ENCODE measurements around the gene SVOPL.

Gene SVOPL

DNA sequence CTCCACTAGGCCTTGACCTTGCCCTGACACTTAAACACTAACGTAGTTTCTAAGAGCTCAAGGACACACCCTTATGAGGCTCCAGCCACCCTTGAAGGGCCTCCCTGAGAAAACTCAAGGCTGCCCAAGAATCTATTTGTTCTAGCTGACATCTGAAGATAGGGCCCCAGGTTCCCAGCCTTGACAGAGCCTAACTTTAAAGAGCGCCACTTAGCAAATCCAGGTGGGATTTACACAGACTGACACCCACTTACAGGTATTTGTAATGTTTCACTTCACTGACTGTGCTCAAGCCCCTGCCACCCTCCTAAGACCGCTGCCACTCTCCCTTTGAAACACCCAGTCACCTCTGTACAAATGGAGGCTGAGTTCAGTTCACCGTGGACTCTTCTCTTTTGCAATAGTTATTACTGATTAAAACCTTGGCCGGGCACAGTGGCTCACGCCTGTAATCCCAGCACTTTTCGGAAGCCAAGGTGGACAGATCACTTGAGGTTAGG, 90.4 kb downstream of the SVOPL start:
- TF ChIP-seq, protein P1, sequence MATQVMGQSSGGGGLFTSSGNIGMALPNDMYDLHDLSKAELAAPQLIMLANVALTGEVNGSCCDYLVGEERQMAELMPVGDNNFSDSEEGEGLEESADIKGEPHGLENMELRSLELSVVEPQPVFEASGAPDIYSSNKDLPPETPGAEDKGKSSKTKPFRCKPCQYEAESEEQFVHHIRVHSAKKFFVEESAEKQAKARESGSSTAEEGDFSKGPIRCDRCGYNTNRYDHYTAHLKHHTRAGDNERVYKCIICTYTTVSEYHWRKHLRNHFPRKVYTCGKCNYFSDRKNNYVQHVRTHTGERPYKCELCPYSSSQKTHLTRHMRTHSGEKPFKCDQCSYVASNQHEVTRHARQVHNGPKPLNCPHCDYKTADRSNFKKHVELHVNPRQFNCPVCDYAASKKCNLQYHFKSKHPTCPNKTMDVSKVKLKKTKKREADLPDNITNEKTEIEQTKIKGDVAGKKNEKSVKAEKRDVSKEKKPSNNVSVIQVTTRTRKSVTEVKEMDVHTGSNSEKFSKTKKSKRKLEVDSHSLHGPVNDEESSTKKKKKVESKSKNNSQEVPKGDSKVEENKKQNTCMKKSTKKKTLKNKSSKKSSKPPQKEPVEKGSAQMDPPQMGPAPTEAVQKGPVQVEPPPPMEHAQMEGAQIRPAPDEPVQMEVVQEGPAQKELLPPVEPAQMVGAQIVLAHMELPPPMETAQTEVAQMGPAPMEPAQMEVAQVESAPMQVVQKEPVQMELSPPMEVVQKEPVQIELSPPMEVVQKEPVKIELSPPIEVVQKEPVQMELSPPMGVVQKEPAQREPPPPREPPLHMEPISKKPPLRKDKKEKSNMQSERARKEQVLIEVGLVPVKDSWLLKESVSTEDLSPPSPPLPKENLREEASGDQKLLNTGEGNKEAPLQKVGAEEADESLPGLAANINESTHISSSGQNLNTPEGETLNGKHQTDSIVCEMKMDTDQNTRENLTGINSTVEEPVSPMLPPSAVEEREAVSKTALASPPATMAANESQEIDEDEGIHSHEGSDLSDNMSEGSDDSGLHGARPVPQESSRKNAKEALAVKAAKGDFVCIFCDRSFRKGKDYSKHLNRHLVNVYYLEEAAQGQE (IDR thresholded peaks at IDR 0.05; ENCODE audit: low read depth), result no peak
- TF ChIP-seq CREB1 (IDR thresholded peaks at IDR 0.05; ENCODE audit: low read depth) (no peak), TEAD4 (IDR thresholded peaks at IDR 0.05) (no peak), YY1 (IDR thresholded peaks at IDR 0.05; ENCODE audit: low read depth) (no peak), ZBTB7A (IDR thresholded peaks at IDR 0.05; ENCODE audit: low read depth) (no peak), CEBPB (IDR thresholded peaks at IDR 0.05) (no peak)

DNA sequence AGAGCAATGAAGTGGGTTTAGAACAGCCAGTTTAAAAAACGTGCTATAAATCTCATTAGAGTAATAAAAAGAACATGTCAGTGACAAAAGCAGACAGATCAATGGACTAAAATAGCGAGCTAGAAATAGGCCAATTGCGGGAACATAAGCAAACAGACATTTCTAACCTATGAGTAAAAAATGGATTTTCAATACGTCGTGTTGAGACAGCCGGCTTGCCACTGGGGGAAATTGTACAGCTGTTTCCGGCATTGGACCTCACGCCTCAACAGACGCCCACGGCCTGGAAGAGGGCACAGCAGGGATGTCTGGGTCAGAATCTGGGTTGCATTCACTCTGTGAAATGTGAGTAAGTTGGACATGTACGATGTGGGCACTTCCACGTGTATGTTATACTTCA, 92.9 kb downstream of the SVOPL start:
- TF ChIP-seq YY1 (IDR thresholded peaks at IDR 0.05; ENCODE audit: low read depth) (no peak), EP300 (IDR thresholded peaks at IDR 0.05; ENCODE audit: borderline replicate concordance) (no peak)

DNA sequence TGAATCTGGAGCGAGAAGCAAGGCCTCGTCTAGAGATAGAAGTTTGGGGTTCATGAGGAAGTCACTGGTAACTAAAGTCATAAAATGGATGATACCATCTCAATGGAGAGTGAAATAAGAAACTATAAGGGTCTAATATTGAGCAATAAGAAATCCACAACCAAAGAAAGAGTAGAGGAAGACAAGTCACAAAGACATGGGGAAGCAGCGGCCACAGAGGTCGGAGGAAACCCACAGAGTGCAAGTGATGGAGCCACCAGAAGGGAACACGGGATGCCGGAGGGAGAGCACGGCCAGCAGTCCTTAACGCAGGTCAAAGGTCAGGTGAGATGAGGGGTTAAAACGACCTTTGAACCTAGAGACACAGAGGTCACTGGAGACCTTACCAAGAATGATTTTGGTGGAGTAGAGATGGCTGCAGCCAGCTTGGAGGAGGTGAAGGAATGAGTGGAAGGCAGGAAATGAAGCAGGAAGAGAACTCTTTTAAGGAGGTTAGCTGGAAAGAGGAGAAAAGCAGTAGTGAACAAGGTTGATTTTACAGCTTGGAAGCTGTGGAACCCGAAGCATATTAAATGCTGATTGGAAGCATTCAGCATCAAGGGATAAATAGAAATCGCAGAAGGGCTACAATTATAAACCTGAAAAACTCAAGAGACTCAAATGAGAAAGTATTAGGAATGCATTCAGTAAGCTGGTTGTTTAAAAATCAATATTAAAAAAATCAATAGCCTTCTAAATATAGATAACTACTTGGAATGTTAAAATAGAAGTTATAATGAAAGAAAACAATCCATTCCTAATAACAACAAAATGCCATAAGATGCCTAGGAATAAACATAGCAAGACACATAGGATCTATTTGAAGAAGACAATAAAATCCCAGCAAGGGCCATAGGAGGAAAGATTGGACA, 93.7 kb downstream of the SVOPL start:
- TF ChIP-seq, protein P2, sequence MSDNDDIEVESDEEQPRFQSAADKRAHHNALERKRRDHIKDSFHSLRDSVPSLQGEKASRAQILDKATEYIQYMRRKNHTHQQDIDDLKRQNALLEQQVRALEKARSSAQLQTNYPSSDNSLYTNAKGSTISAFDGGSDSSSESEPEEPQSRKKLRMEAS (IDR thresholded peaks at IDR 0.05), result no peak
- no peak for TF ChIP-seq CEBPB (IDR thresholded peaks at IDR 0.05)
- TF ChIP-seq TEAD4 (IDR thresholded peaks at IDR 0.05), result no peak
- no peak for TF ChIP-seq CREB1 (IDR thresholded peaks at IDR 0.05; ENCODE audit: low read depth)
- TF ChIP-seq TAF1 (IDR thresholded peaks at IDR 0.05; ENCODE audit: low read depth), result no peak
- no peak for TF ChIP-seq YY1 (IDR thresholded peaks at IDR 0.05; ENCODE audit: low read depth)
- no peak for TF ChIP-seq RAD21 (IDR thresholded peaks at IDR 0.05; ENCODE audit: low read depth)
- no peak for TF ChIP-seq ZBTB7A (IDR thresholded peaks at IDR 0.05; ENCODE audit: low read depth)
- no peak for TF ChIP-seq TCF12 (IDR thresholded peaks at IDR 0.05; ENCODE audit: low read depth)
- TF ChIP-seq FOXM1 (IDR thresholded peaks at IDR 0.05; ENCODE audit: borderline replicate concordance, low read depth), result no peak
- TF ChIP-seq EGR1 (IDR thresholded peaks at IDR 0.05), result no peak
- TF ChIP-seq EP300 (IDR thresholded peaks at IDR 0.05; ENCODE audit: borderline replicate concordance), result no peak
- TF ChIP-seq, protein P3, sequence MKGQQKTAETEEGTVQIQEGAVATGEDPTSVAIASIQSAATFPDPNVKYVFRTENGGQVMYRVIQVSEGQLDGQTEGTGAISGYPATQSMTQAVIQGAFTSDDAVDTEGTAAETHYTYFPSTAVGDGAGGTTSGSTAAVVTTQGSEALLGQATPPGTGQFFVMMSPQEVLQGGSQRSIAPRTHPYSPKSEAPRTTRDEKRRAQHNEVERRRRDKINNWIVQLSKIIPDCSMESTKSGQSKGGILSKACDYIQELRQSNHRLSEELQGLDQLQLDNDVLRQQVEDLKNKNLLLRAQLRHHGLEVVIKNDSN (IDR thresholded peaks at IDR 0.05), result no peak
- TF ChIP-seq, protein P1 (IDR thresholded peaks at IDR 0.05; ENCODE audit: low read depth), result no peak
- TF ChIP-seq NFIC (IDR thresholded peaks at IDR 0.05), result no peak

DNA sequence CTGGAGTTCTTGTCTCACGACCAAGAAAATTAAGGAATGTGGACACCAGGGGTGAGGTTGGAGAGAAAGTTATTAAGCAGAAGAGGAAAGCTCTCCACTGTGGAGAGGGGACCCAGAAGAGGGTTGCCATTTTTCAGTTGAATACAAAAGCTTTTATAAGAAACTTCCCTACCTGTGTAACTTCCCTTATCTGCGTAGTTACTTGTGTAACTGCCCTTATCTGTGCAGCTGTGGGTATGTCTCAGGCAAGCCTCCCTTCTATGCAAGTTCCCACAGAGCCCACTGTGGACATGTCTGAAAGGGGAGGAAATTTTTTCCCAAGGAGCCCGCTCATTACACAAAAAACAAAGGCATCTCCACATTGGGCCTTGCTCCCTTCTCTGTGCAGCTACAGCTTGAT, 94.9 kb downstream of the SVOPL start:
- TF ChIP-seq TAF1 (IDR thresholded peaks at IDR 0.05; ENCODE audit: low read depth) (no peak), CEBPB (IDR thresholded peaks at IDR 0.05) (no peak), TEAD4 (IDR thresholded peaks at IDR 0.05) (no peak), ZBTB7A (IDR thresholded peaks at IDR 0.05; ENCODE audit: low read depth) (no peak), YY1 (IDR thresholded peaks at IDR 0.05; ENCODE audit: low read depth) (no peak), EP300 (IDR thresholded peaks at IDR 0.05; ENCODE audit: borderline replicate concordance) (no peak), EGR1 (IDR thresholded peaks at IDR 0.05) (no peak), TCF12 (IDR thresholded peaks at IDR 0.05; ENCODE audit: low read depth) (no peak), CREB1 (IDR thresholded peaks at IDR 0.05; ENCODE audit: low read depth) (no peak), RAD21 (IDR thresholded peaks at IDR 0.05; ENCODE audit: low read depth) (no peak), FOXM1 (IDR thresholded peaks at IDR 0.05; ENCODE audit: borderline replicate concordance, low read depth) (no peak)
- TF ChIP-seq, protein P1 (IDR thresholded peaks at IDR 0.05; ENCODE audit: low read depth), result no peak
- TF ChIP-seq, protein P2 (IDR thresholded peaks at IDR 0.05), result no peak
- TF ChIP-seq, protein P3 (IDR thresholded peaks at IDR 0.05), result no peak
